Activated CD8-positive, alpha-beta memory T cell treated with anti-CD3 and anti-CD28 coated beads for 36 hours (primary cell): Measurements from ENCODE around the gene FAM174B. TPM values are rescaled to one million over a fixed set of nuclear protein-coding genes. Genes with fewer than 3 reads are reported as not detected.

Experiments used
- CTCF ChIA-PET: fragments of 350-600 bp; sonication (Branson Sonifier 250); formaldehyde crosslinking; loops from one replicate; lab custom pipeline; 2021; ENCODE audit warnings: antibody characterized with exemption; lab: Charles Lee
- POLR2A ChIA-PET: fragments of 350-600 bp; sonication (Branson Sonifier 250); formaldehyde crosslinking; loops from one replicate; lab custom pipeline; 2021; ENCODE audit warnings: antibody characterized with exemption; lab: Charles Lee
- total RNA-seq, 2 experiments: library from RNA; stranded (reverse); gene quantifications; one replicate each; pipeline ENCODE4 v1.2.3, GENCODE V29; 2021

FAM174B gene
- 1 to 10 TPM; 3.6 to 4.9 TPM for total RNA-seq

GRCh38 chr15:92655178-92655995, at the start of gene FAM174B:
TSS of gene FAM174B (minus strand) at chr15:92655775.
- CTCF ChIA-PET: no interaction called here
- POLR2A ChIA-PET: no interaction called here

GRCh38 chr15:92696096-92696495, 40.5 kb upstream of the FAM174B start:
- ChIA-PET CTCF (no interaction called here), POLR2A (no interaction called here)

- ChIA-PET CTCF (no interaction called here), POLR2A (no interaction called here)
These were observed 38.2 kb upstream of the FAM174B start for GRCh38 chr15:92693691-92694331.

GRCh38 chr15:92690395-92690794, 34.8 kb upstream of the FAM174B start:
- CTCF ChIA-PET: no interaction called here
- POLR2A ChIA-PET: no interaction called here

- ChIA-PET POLR2A (no interaction called here), CTCF (no interaction called here)
These were observed 32.2 kb upstream of the FAM174B start for GRCh38 chr15:92687746-92688145.

- POLR2A ChIA-PET: no interaction called here
- CTCF ChIA-PET: no interaction called here
These were observed 31.6 kb upstream of the FAM174B start for GRCh38 chr15:92687195-92687602.

- POLR2A ChIA-PET: no interaction called here
- CTCF ChIA-PET: no interaction called here
These were observed 27.9 kb upstream of the FAM174B start for GRCh38 chr15:92683511-92683834.

GRCh38 chr15:92682741-92683510, 27.4 kb upstream of the FAM174B start:
- ChIA-PET CTCF (no interaction called here), POLR2A (no interaction called here)

- ChIA-PET POLR2A (no interaction called here), CTCF (interaction anchor here (0.7 to 1.4 kb wide), 2 partner anchors 34 to 210 kb away, joined by 3 to 6 read pairs; no protein-coding TSS in a partner anchor)
These were observed 25.6 kb upstream of the FAM174B start for GRCh38 chr15:92681141-92681631.

- ChIA-PET POLR2A (no interaction called here), CTCF (no interaction called here)
These were observed 22.4 kb upstream of the FAM174B start for GRCh38 chr15:92677999-92678398.

GRCh38 chr15:92676561-92676960, 21.0 kb upstream of the FAM174B start:
- ChIA-PET POLR2A (no interaction called here), CTCF (no interaction called here)

- ChIA-PET CTCF (no interaction called here), POLR2A (no interaction called here)
These were observed 19.9 kb upstream of the FAM174B start for GRCh38 chr15:92675485-92675884.

- ChIA-PET CTCF (no interaction called here), POLR2A (no interaction called here)
These were observed 18.8 kb upstream of the FAM174B start for GRCh38 chr15:92674347-92674746.

- ChIA-PET POLR2A (no interaction called here), CTCF (no interaction called here)
These were observed 16.5 kb upstream of the FAM174B start for GRCh38 chr15:92672102-92672501.

- CTCF ChIA-PET: no interaction called here
- POLR2A ChIA-PET: no interaction called here
These were observed 15.8 kb upstream of the FAM174B start for GRCh38 chr15:92671406-92671805.

- POLR2A ChIA-PET: no interaction called here
- CTCF ChIA-PET: no interaction called here
These were observed 15.0 kb upstream of the FAM174B start for GRCh38 chr15:92670621-92671020.

GRCh38 chr15:92669432-92669831, 13.9 kb upstream of the FAM174B start:
- ChIA-PET CTCF (no interaction called here), POLR2A (no interaction called here)

- ChIA-PET CTCF (no interaction called here), POLR2A (no interaction called here)
These were observed 13.0 kb upstream of the FAM174B start for GRCh38 chr15:92668620-92669019.

- POLR2A ChIA-PET: no interaction called here
- CTCF ChIA-PET: no interaction called here
These were observed 12.5 kb upstream of the FAM174B start for GRCh38 chr15:92667970-92668485.

GRCh38 chr15:92667287-92667904, 11.8 kb upstream of the FAM174B start:
- ChIA-PET POLR2A (no interaction called here), CTCF (no interaction called here)
